Right lobe of liver (tissue), 4 donors: ENCODE results near the gene PLA2R1.

Source experiments
- CTCF ChIP-seq, 4 donors: fragments of 200-600 bp in 3 of 4; fragments of 450-650 bp in 1 of 4; IDR thresholded peaks; one replicate each; pipeline versions ENCODE4 v1.5.1 to v1.8.0; 2016 to 2022; ENCODE audit warnings: antibody characterized with exemption in 4 of 4, mild to moderate bottlenecking in 2 of 4
- POLR2A ChIP-seq: fragments of 450-650 bp; IDR thresholded peaks from one replicate; pipeline ENCODE4 v1.6.1; 2017; ENCODE audit warnings: antibody characterized with exemption, mild to moderate bottlenecking
- donor health status: DM: no; HTN: no; CAD: no.
- donor health status: DM: no; HTN: no; CAD: no.
- donor health status: DM: no; HTN: yes; CAD: no.

GRCh38 chr2:159998961-159999360 is 63.5 kb downstream of the PLA2R1 start:
- TF ChIP-seq POLR2A (no peak), CTCF (IDR thresholded peaks at IDR 0.05) (no peak)
